HG03103 (cell line): ENCODE measurements around the gene RASAL2.
"Not testable (repeated sequence)": the region's sequence is repeated elsewhere in the genome, so short reads cannot be mapped to it uniquely, and the experiment has no call there.

Experiments
- ATAC-seq: cut with Tn5 transposase; IDR thresholded peaks from one replicate; pipeline ENCODE4 v1.9.1; 2021; ENCODE audit warnings: low read depth; ENCODE audit not compliant: unreplicated experiment

The RASAL2 gene

GRCh38 chr1:178151831-178152230 is 57.9 kb downstream of the RASAL2 start:
- ATAC-seq = no peak

- ATAC-seq = no peak
Observed at GRCh38 chr1:178155481-178156255, 61.8 kb downstream of the RASAL2 start.

GRCh38 chr1:178160736-178161475 is 67.0 kb downstream of the RASAL2 start:
- no peak for ATAC-seq

GRCh38 chr1:178161516-178161915 is 67.6 kb downstream of the RASAL2 start:
- ATAC-seq = no peak

- no peak for ATAC-seq
Observed at GRCh38 chr1:178165196-178165595, 71.3 kb downstream of the RASAL2 start.

- ATAC-seq = no peak
Observed at GRCh38 chr1:178166429-178167024, 72.6 kb downstream of the RASAL2 start.

GRCh38 chr1:178168536-178168935 is 74.6 kb downstream of the RASAL2 start:
- ATAC-seq = no peak

GRCh38 chr1:178169649-178170048 is 75.7 kb downstream of the RASAL2 start:
- ATAC-seq = no peak

- ATAC-seq = no peak
Observed at GRCh38 chr1:178172939-178173338, 79.0 kb downstream of the RASAL2 start.

GRCh38 chr1:178174539-178174938 is 80.6 kb downstream of the RASAL2 start:
- no peak for ATAC-seq

- no peak for ATAC-seq
Observed at GRCh38 chr1:178180405-178180804, 86.5 kb downstream of the RASAL2 start.

GRCh38 chr1:178183796-178184195 is 89.9 kb downstream of the RASAL2 start:
- no peak for ATAC-seq

GRCh38 chr1:178188306-178188705 is 94.4 kb downstream of the RASAL2 start:
- no peak for ATAC-seq

GRCh38 chr1:178189814-178190213 is 95.9 kb downstream of the RASAL2 start:
- peak; percentile 70 for ATAC-seq

- no peak for ATAC-seq
Observed at GRCh38 chr1:178190881-178191280, 97.0 kb downstream of the RASAL2 start.

- no peak for ATAC-seq
Observed at GRCh38 chr1:178192686-178193085, 98.8 kb downstream of the RASAL2 start.

GRCh38 chr1:178196631-178197030 is 102.7 kb downstream of the RASAL2 start:
- ATAC-seq = no peak

GRCh38 chr1:178202095-178202494 is 108.2 kb downstream of the RASAL2 start:
- not testable (repeated sequence) for ATAC-seq

GRCh38 chr1:178202546-178202945 is 108.6 kb downstream of the RASAL2 start:
- ATAC-seq = not testable (repeated sequence)

GRCh38 chr1:178208269-178208856 is 114.5 kb downstream of the RASAL2 start:
- ATAC-seq = not testable (repeated sequence)

- no peak for ATAC-seq
Observed at GRCh38 chr1:178209935-178210334, 116.0 kb downstream of the RASAL2 start.
